ENCODE results near the gene PDE11A.
A peak's percentile ranks its signal among the peaks of the same experiment; 100 is the strongest.

DNA sequence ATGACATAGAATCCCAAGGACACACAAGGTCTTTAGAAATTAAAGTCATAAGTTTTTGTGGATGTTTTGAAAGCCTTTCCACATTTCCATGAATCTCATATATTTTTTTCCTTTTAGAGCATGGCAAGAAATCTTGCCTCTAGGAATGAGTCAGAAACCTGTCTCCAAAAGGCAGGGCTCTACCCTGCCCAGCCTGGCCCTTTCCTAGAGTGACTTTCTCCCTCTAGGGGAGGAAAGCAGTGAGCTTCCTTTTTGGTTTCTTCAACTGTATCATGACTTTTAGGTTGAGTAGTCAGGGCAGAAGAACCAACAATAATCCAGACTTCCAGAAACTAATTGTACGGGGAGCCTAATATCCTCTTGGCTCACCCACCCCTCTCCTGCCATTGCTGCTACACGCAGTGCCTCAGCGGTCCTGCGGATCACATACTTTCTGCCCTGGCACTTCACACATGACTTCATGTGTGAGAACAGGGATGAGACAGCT is 379.8 kb downstream of the PDE11A start:
- TF ChIP-seq CTCF (IDR thresholded peaks at IDR 0.05) (peak in 2 of 4 experiments; percentile 35 to 37), POLR2A (IDR thresholded peaks at IDR 0.05) (no peak)

Measured in uterus (tissue), 2 donors.